Measurements from ENCODE around the gene OGFOD1. TPM values are rescaled to one million over a fixed set of nuclear protein-coding genes. Genes with fewer than 3 reads are reported as not detected.
"Not testable (repeated sequence)": the region's sequence is repeated elsewhere in the genome, so short reads cannot be mapped to it uniquely, and the experiment has no call there.

Gene OGFOD1
- total RNA-seq, 1 experiment from 2014 or later = 95.5 TPM

DNA sequence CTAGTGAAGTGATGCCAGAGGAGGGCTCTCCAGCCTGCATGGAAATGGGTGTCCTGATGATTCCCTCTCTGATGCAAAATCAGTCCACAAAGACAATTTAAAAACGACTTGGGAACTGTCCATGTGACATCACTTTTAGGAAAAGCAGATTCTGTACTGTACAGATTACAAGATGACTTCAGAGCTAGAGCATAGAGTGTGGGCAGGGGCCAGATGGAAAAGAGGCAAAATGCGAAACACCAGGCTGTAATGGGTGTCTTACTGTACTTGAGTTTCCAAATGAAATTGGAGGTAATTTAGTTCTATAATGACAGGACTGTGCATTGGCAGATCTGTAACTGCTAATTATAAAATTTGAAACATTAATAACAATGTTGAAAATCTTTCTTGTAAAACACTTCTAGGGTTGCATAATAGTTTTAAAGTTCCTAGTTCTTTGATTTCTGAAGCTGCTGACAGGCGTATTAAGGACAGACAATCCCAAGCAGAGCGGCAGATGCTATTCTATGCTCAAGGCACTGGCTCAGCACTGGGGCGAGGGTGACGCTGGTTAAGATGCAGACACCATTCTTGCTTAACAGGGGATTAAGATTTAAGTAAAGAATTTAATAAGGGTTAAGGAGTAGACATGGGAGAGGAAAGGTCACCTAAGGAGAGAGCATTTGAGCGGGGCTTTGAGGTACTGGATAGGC lies 29.6 kb downstream of the OGFOD1 start:
- no peak for DNase-seq (ENCODE audit: low spot score)

DNA sequence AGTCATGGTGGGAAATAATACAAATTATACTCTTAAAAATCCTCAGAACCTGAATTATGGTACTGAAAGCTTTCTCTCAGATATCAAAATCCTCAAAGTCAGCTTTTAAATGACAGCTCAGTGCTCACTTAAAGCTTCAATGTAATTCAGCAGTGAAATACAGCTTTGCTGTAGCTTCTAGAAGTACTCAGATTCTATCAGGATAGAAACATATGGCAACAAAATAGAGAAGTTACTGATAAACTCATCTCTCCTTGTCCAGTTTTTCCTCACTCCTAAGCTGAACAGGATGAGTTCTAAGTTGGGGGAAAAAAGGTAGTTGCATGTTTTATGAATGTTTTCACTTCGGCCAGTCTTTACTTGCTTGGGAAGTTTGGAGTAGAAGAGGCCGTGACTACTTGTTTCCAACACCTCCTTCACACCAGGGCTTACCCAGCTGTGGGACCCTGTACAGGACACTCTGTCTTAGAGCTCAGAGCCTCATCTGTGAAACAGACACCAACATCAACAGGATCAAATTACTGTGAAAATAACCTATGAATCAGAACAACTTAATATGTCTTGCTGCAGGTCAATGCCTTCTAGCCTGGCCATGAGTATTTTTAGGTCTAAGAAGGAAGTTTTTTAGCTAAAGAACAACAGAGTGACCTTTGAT lies 30.2 kb downstream of the OGFOD1 start:
- DNase-seq (ENCODE audit: low spot score) = no peak

DNA sequence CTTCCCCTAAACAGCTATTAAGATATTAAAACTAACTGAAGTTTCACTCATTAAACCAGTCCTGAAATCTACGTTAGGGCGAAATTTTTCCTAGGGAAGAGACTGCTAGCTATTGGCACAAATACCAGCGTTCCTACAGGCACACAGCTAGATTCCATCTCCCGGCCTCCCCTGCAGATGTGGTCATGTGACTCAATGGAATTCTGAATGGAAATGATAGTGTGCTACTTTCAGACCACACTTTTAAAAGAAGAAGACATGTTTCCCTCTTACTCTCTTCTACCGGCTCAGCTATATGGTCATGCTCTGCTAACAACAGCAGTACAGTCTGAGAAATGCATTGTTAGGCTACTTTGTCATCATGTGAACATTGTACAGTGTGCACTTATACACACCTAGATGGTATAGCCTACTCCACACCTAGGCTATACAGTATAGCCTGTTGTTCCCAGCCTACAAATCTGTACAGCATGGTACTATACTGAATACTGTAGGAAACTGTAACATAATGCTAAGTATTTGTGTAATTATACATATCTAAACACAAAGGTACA lies 31.4 kb downstream of the OGFOD1 start:
- DNase-seq (ENCODE audit: low spot score) = no peak

DNA sequence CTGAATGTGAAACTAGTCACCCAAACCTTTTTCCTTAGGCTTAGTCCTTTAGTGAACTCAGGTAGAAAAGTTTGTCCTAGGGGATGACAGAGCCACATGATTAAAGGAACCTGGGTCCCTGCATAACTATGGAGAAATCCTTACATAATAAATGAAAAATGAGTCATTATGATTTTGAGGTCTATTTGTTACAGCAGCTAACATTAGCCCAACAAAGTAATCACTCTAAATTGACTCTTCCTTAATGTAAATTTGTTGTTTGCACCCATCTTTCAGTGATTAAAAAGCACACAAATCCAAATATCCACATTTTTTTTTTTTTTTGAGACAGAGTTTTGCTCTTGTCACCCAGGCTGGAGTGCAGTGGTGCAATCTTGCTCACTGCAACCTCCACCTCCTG lies 32.0 kb downstream of the OGFOD1 start:
- no peak for DNase-seq (ENCODE audit: low spot score)

GRCh38 chr16:56488035-56488434 lies 36.7 kb downstream of the OGFOD1 start:
- DNase-seq (ENCODE audit: low spot score) = no peak

- DNase-seq (ENCODE audit: low spot score) = not testable (repeated sequence)
Measured at GRCh38 chr16:56488868-56489267, 37.5 kb downstream of the OGFOD1 start.

GRCh38 chr16:56491657-56492261 lies 40.4 kb downstream of the OGFOD1 start:
- no peak for DNase-seq (ENCODE audit: low spot score)

DNA sequence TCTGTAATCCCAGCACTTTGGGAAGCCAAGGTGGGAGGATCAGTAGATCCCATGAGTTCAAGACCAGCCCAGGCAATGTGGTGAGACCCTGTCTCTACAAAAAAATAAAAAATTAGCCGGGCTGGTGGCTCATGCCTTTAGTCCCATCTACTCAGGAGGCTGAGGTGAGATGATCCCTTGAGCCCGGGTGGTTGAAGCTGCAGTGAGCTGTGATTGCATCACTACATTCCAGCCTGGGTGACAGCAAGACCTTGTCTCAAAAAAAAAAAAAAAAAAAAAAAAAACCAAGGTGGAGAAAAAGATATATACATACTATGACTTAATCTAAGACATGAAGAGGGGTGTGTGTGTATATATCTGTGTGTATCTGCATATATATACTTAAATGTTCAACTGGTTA lies 41.8 kb downstream of the OGFOD1 start:
- no peak for DNase-seq (ENCODE audit: low spot score)

- DNase-seq (ENCODE audit: low spot score) = no peak
Measured at GRCh38 chr16:56493815-56494214, 42.5 kb downstream of the OGFOD1 start.

GRCh38 chr16:56505181-56505580 lies 53.8 kb downstream of the OGFOD1 start:
- DNase-seq (ENCODE audit: low spot score) = no peak

DNA sequence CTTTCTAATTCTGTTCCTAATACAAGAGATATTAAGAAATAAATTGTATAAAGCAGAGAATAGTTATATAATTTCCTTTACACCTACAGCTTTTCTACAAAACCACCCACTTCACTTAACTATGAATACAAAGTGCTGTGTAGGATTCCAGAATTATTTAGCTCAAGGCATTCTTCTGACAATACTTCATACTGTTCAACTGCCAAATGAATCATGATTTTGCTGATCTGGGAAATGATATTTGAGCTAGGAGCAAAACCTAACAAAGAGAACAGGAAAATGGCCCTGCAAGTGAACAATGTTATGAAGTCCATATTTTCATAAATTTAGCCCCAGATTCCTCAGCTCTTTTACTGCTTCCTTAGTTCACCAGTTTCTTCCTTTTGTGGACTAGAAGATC lies 55.6 kb downstream of the OGFOD1 start:
- DNase-seq (ENCODE audit: low spot score) = no peak

- no peak for DNase-seq (ENCODE audit: low spot score)
Measured at GRCh38 chr16:56510544-56510943, 59.2 kb downstream of the OGFOD1 start.

GRCh38 chr16:56512025-56512424 lies 60.7 kb downstream of the OGFOD1 start:
- DNase-seq (ENCODE audit: low spot score) = no peak

DNA sequence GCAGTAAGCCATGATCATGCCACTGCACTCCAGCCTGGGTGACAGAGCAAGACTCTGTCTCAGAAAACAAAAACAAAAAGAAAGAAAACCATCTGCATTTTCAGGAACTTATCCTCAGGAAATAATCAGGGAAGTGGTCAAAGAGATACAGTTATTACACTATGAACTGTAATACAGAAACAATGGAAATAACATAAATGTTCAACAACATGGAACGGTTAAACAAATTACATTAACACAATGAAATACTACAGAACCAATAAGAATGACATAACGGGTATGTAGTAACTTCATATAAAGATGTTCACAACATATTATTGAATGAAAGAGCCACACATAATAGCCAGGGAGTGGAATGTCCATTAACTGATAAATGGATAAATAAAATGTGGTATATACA lies 61.7 kb downstream of the OGFOD1 start:
- no peak for DNase-seq (ENCODE audit: low spot score)

- peak; percentile 53 for DNase-seq (ENCODE audit: low spot score)
Measured at GRCh38 chr16:56513972-56514371, 62.6 kb downstream of the OGFOD1 start.

DNA sequence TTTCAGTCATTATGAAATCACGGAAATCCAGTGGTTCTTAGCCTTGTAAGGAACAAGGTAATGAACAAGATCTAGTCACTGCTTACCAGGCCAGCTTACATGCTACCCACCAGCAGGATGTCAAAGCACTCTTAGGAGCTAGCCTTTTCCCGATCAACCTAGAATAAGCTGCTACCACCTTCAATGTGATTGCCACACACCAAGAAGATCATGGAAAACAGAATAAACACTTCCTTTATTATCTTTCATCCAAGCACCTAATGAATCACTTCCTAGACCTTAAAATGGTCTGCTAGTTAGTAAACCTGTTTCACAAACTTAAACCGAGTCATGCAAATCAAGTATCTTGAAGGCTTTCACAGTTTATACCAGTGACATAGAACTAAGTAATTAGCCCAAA lies 63.5 kb downstream of the OGFOD1 start:
- DNase-seq (ENCODE audit: low spot score) = no peak

DNA sequence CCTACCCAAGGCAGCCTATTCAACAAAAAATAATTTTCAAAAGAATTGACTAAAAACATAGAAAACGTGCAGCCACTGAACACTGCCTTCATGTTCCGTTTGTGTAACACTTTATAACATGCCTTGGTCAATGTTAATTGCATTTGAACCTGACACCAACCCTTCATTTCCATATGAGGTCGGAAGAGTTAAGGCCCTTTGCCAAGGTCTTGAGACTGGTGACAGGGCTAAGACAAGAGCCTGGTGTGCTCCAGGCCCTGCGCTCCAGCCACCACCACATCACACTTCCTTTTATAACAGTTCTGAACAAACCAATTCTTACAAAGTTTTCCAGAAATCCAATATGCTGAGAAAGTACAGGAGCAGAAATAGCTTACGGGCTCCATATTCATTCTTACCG lies 64.3 kb downstream of the OGFOD1 start:
- no peak for DNase-seq (ENCODE audit: low spot score)

- DNase-seq (ENCODE audit: low spot score) = no peak
Measured at GRCh38 chr16:56517206-56517605, 65.9 kb downstream of the OGFOD1 start.

DNA sequence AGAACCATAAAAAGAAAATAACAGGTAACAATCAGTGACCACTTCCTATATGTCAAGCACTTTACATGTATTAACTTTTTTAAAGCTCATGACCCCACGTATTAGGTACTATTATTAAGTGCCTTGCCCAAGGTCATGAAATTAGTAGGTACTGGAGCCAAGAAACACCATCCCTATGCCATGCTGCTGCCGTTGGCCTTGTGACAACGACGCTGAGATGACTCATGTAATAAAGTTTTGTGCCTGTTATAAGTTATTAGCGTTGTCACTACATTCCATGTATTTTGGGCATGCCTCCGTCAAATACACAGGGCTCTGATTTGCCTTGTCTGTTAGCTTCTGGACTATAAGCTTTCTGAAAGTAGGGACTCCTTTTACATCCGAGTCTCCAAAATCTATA lies 67.1 kb downstream of the OGFOD1 start:
- no peak for DNase-seq (ENCODE audit: low spot score)

- DNase-seq (ENCODE audit: low spot score) = peak; percentile 73
Measured at GRCh38 chr16:56519459-56520250, 68.3 kb downstream of the OGFOD1 start, which contains the start of gene BBS2. Gene BBS2 (minus strand): TSS chr16:56520024. CDS start chr16:56519862, 162 bp downstream.

- no peak for DNase-seq (ENCODE audit: low spot score)
Measured at GRCh38 chr16:56520251-56520577, 68.9 kb downstream of the OGFOD1 start.

DNA sequence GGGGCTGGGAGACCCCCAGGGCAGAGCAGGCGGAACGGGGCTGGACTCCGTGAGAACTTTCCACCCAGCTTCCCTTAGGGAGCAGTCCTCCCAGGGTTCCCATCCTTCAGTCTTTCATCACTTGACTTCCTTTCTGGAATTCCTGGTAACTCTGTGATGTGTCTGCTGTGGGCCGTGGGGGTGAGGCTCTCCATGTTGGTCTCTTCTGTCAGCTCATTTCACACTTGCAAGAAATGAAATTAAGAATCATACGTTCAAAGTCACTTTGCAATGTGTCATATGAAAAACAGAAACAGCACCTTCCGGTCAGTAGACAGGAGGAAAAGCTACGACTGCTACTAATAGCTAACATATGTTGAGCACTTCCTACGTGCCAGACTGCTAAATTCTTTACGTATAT lies 73.9 kb downstream of the OGFOD1 start:
- DNase-seq (ENCODE audit: low spot score) = no peak

Data from H4 (cell line).